MM.1S (cell line): Measurements from ENCODE around the gene SCRN3.
"Not testable (repeated sequence)": the region's sequence is repeated elsewhere in the genome, so short reads cannot be mapped to it uniquely, and the experiment has no call there.

Experiments used
- DNase-seq: peaks from one replicate; pipeline ENCODE4 v3.0.0-alpha.2; 2015
- H2AFZ ChIP-seq: fragments of 300-600 bp; sonication (generic); 2 replicates; pipeline ENCODE4 v1.6.0; 2016; ENCODE audit warnings: antibody characterized with exemption, low read length
- H3F3A ChIP-seq: fragments of 300-600 bp; sonication (generic); 2 replicates; pipeline ENCODE4 v1.6.1; 2016; ENCODE audit warnings: mild to moderate bottlenecking, antibody characterized with exemption, low read length, moderate library complexity, mixed read lengths; ENCODE audit not compliant: insufficient read depth
- H3K27ac ChIP-seq: fragments of 300-600 bp; sonication (generic); 2 replicates; pipeline ENCODE4 v1.5.1; 2016; ENCODE audit warnings: mild to moderate bottlenecking, low read length
- H3K27me3 ChIP-seq: fragments of 300-600 bp; sonication (generic); replicated peaks from 2 replicates; pipeline ENCODE4 v1.6.0; 2016; ENCODE audit warnings: low read length; ENCODE audit not compliant: insufficient read depth
- H3K36me3 ChIP-seq: fragments of 300-600 bp; sonication (generic); replicated peaks from 2 replicates; pipeline ENCODE4 v1.6.1; 2016; ENCODE audit warnings: mild to moderate bottlenecking, low read length, mixed read lengths; ENCODE audit not compliant: insufficient read depth
- H3K4me1 ChIP-seq: fragments of 300-600 bp; sonication (generic); 2 replicates; pipeline ENCODE4 v1.6.1; 2016; ENCODE audit warnings: low read length, mixed read lengths
- H3K4me2 ChIP-seq: fragments of 300-600 bp; sonication (generic); 2 replicates; pipeline ENCODE4 v1.6.0; 2016; ENCODE audit warnings: low read depth, low read length
- H3K4me3 ChIP-seq: fragments of 300-600 bp; sonication (generic); 2 replicates; pipeline ENCODE4 v1.5.1; 2016; ENCODE audit warnings: low read length, mixed read lengths
- H3K79me2 ChIP-seq: fragments of 300-600 bp; sonication (generic); 2 replicates; pipeline ENCODE4 v1.6.1; 2016; ENCODE audit warnings: mixed run types, low read length, mixed read lengths
- H3K9ac ChIP-seq: fragments of 300-600 bp; sonication (generic); 2 replicates; pipeline ENCODE4 v1.6.1; 2016; ENCODE audit warnings: low read length, mixed read lengths
- H3K9me2 ChIP-seq: fragments of 300-600 bp; sonication (generic); replicated peaks from 2 replicates; pipeline ENCODE4 v1.6.1; 2016; ENCODE audit warnings: mild to moderate bottlenecking, low read length, mixed read lengths; ENCODE audit not compliant: insufficient read depth
- H3K9me3 ChIP-seq: fragments of 300-600 bp; sonication (generic); replicated peaks from 2 replicates; pipeline ENCODE4 v1.6.1; 2016; ENCODE audit warnings: mild to moderate bottlenecking, low read length, mixed read lengths; ENCODE audit not compliant: insufficient read depth
- H4K20me1 ChIP-seq: fragments of 300-600 bp; sonication (generic); 2 replicates; pipeline ENCODE4 v1.6.1; 2016; ENCODE audit warnings: mild to moderate bottlenecking, low read length, moderate library complexity, mixed read lengths; ENCODE audit not compliant: insufficient read depth
- EZH2 ChIP-seq: fragments of 300-600 bp; sonication (generic); optimal IDR thresholded peaks from 2 replicates; pipeline ENCODE3; 2017; ENCODE audit warnings: low read depth, mild to moderate bottlenecking, antibody characterized with exemption, low read length, mixed read lengths
- EZH2phosphoT487 ChIP-seq: fragments of 300-600 bp; sonication (generic); IDR thresholded peaks from 2 replicates; pipeline ENCODE4 v1.6.1; 2018; ENCODE audit warnings: antibody characterized with exemption, low read length
- TF ChIP-seq, protein P1 (sequence below): fragments of 300-600 bp; sonication (generic); IDR thresholded peaks from 2 replicates; pipeline ENCODE4 v1.5.1; 2016; ENCODE audit warnings: antibody characterized with exemption, low read length, mixed read lengths

Gene SCRN3

DNA sequence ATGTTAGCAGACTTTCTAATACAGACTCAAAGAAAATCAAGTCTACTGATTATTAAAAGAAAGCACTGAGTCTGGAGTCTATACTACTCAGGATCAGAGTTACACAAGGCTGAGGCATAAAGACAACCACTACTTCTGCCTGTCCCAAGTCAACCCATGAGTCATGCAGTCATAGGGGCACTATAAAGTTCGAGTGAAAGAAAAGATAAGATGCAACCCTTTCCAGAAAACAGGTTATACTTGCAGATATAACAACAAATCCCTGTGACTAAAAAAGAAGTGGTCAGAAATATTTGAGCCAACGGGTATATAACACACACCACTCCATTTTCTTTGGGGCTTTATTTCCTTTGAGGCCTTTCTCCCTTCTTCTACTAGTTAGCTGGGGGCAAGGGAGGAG, 18.6 kb upstream of the SCRN3 start:
- Histone ChIP-seq H3F3A (peaks cover 8% of the 10 kb centered on the region; the same call in 1 of the 2 replicates), H4K20me1 (no peaks in the 10 kb centered on the region), H3K4me3 (no peak overlapping the region), H3K4me2 (no peak overlapping the region), H3K4me1 (peaks cover 25% of the 10 kb centered on the region), H3K9ac (no peak overlapping the region), H3K79me2 (peaks cover 30% of the 10 kb centered on the region), H2AFZ (no peak overlapping the region), H3K27ac (no peak overlapping the region), H3K9me2 (no peaks in the 10 kb centered on the region), H3K9me3 (no peaks in the 10 kb centered on the region), H3K27me3 (no peaks in the 10 kb centered on the region), H3K36me3 (peaks cover 16% of the 10 kb centered on the region; the same call in 1 of the 2 replicates)
- TF ChIP-seq, protein P1, sequence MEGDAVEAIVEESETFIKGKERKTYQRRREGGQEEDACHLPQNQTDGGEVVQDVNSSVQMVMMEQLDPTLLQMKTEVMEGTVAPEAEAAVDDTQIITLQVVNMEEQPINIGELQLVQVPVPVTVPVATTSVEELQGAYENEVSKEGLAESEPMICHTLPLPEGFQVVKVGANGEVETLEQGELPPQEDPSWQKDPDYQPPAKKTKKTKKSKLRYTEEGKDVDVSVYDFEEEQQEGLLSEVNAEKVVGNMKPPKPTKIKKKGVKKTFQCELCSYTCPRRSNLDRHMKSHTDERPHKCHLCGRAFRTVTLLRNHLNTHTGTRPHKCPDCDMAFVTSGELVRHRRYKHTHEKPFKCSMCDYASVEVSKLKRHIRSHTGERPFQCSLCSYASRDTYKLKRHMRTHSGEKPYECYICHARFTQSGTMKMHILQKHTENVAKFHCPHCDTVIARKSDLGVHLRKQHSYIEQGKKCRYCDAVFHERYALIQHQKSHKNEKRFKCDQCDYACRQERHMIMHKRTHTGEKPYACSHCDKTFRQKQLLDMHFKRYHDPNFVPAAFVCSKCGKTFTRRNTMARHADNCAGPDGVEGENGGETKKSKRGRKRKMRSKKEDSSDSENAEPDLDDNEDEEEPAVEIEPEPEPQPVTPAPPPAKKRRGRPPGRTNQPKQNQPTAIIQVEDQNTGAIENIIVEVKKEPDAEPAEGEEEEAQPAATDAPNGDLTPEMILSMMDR = no peak
- no peak for TF ChIP-seq EZH2phosphoT487
- TF ChIP-seq EZH2 = no peak
- no peak for DNase-seq

DNA sequence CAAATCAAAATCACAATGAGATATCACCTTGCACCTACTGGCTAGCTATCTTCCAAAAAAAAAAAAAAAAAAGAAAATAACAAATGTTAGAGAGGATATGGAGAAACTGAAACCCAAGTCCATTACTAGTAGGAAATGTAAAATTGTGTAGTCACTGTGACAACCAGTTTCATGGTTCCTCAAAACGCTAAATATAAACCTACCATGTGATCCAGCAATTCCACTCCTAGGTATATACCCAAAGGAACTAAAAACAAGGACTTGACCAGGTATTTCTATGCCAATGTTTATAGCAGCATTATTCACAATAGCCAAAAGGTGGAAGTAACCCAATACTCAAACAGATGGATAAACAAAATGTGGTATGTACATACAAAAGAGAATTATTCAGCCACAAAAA, 11.7 kb upstream of the SCRN3 start:
- Histone ChIP-seq H3K27ac (peak overlapping the region; percentile 56; the same call in 1 of the 2 replicates), H3F3A (peaks cover 6% of the 10 kb centered on the region), H2AFZ (no peak overlapping the region), H3K9me2 (no peaks in the 10 kb centered on the region), H4K20me1 (no peaks in the 10 kb centered on the region), H3K36me3 (peaks cover 18% of the 10 kb centered on the region; the same call in 1 of the 2 replicates), H3K4me3 (0 out of 2 replicates have a peak overlapping the region, but pooled peaks have one; percentile 24), H3K27me3 (no peaks in the 10 kb centered on the region), H3K79me2 (peaks cover 56% of the 10 kb centered on the region), H3K4me2 (peak overlapping the region; percentile 68; the same call in 1 of the 2 replicates), H3K9ac (0 out of 2 replicates have a peak overlapping the region, but pooled peaks have one; percentile 15), H3K4me1 (peaks cover 19% of the 10 kb centered on the region), H3K9me3 (no peaks in the 10 kb centered on the region)
- TF ChIP-seq EZH2phosphoT487 = no peak
- TF ChIP-seq EZH2 = no peak
- TF ChIP-seq, protein P1 = no peak
- peak; percentile 46 for DNase-seq

DNA sequence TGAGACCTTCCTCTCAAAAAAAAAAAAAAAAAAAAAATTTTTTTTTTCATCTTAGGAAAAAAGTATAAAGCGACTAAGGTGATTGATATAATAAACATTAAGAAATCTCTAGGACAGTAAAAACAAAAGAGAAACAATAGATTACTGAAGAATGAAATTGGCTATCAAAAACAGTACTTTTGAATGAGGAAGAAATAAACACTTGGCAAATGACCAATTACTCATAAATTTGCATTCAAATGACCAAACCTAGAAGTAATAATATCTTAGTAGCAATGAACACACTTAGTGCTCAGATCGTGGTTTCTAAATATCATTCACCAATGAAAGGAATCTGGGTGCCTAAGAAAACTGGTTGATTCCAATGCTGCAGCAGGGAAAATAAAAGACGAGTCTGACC, 10.3 kb upstream of the SCRN3 start:
- Histone ChIP-seq H3K9ac (no peak overlapping the region), H3F3A (peaks cover 5% of the 10 kb centered on the region), H3K27me3 (no peaks in the 10 kb centered on the region), H3K4me1 (peaks cover 12% of the 10 kb centered on the region), H3K9me2 (no peaks in the 10 kb centered on the region), H3K4me2 (no peak overlapping the region), H3K27ac (no peak overlapping the region), H4K20me1 (no peaks in the 10 kb centered on the region), H3K9me3 (no peaks in the 10 kb centered on the region), H2AFZ (no peak overlapping the region), H3K79me2 (peaks cover 70% of the 10 kb centered on the region), H3K36me3 (peaks cover 12% of the 10 kb centered on the region; the same call in 1 of the 2 replicates), H3K4me3 (no peak overlapping the region)
- no peak for DNase-seq
- TF ChIP-seq EZH2phosphoT487 (no peak), EZH2 (no peak)
- TF ChIP-seq, protein P1 = no peak

DNA sequence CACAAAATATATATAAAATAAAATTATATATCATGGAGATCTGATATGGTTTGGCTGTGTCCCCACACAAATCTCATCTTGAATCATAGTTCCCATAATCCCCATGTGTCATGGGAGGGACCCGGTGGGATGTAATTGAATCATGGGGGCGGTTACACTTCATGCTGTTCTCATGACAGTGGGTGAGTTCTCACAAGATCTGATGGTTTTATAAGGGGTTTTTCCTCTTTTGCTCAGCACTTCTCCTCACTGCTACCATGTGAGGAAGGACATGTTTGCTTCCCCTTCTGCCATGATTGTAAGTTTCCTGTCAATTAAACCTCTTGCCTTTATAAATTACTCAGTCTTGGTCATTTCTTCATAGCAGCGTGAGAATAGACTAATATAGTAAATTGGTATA, 6.8 kb upstream of the SCRN3 start:
- H3K79me2 ChIP-seq = peaks cover 82% of the 10 kb centered on the region
- H3K4me2 ChIP-seq, H3K27ac ChIP-seq, H3K9ac ChIP-seq, H3K4me3 ChIP-seq, H3K4me1 ChIP-seq, H3K9me3 ChIP-seq, H3K36me3 ChIP-seq, H4K20me1 ChIP-seq, H3F3A ChIP-seq, H3K27me3 ChIP-seq, H3K9me2 ChIP-seq, DNase-seq, H2AFZ ChIP-seq: not testable (repeated sequence)
